RWPE2 (cell line): ENCODE results near the gene CRISPLD2.

Experiments used
- ATAC-seq: fragments of 200-7000 bp; cut with Tn5 transposase; 3 replicates; pipeline ENCODE4 v1.9.1; 2021; ENCODE audit warnings: low read depth
- DNase-seq: peaks from one replicate; pipeline ENCODE4 v3.0.0-alpha.2; 2020; ENCODE audit warnings: low spot score
- H3K27ac ChIP-seq: fragments of 450-650 bp; 2 replicates; pipeline ENCODE4 v1.5.1; 2017; ENCODE audit warnings: mild to moderate bottlenecking; ENCODE audit not compliant: poor library complexity, severe bottlenecking
- H3K27me3 ChIP-seq: fragments of 250-450 bp; sonication (Bioruptor Pico); 2 replicates; pipeline ENCODE4 v1.5.1; 2021; ENCODE audit warnings: mild to moderate bottlenecking, moderate library complexity; ENCODE audit not compliant: insufficient read depth, poor library complexity, severe bottlenecking
- H3K36me3 ChIP-seq: fragments of 250-450 bp; sonication (Bioruptor Pico); 2 replicates; pipeline ENCODE4 v1.5.1; 2020; ENCODE audit warnings: low read depth, mild to moderate bottlenecking, moderate library complexity
- H3K4me1 ChIP-seq: fragments of 250-450 bp; sonication (Bioruptor Pico); 2 replicates; pipeline ENCODE4 v1.5.1; 2021; ENCODE audit warnings: mild to moderate bottlenecking, moderate library complexity; ENCODE audit not compliant: insufficient read depth, poor library complexity, severe bottlenecking
- H3K4me3 ChIP-seq: fragments of 250-450 bp; sonication (Bioruptor Pico); 2 replicates; pipeline ENCODE4 v1.5.1; 2021; ENCODE audit warnings: mild to moderate bottlenecking, moderate library complexity; ENCODE audit not compliant: severe bottlenecking
- H3K9me3 ChIP-seq: fragments of 250-450 bp; sonication (Bioruptor Pico); 2 replicates; pipeline ENCODE4 v1.5.1; 2021; ENCODE audit warnings: mild to moderate bottlenecking, moderate library complexity; ENCODE audit not compliant: severe bottlenecking
- CTCF ChIP-seq: fragments of 450-650 bp; IDR thresholded peaks from one replicate; pipeline ENCODE4 v1.5.1; 2017; ENCODE audit warnings: mild to moderate bottlenecking, moderate library complexity; ENCODE audit not compliant: poor library complexity, severe bottlenecking

Gene CRISPLD2

GRCh38 chr16:84816023-84816422 is 3.8 kb upstream of the CRISPLD2 start:
- DNase-seq (no peak), ATAC-seq (no peak)
- Histone ChIP-seq H3K27me3 (peaks cover 6% of the 10 kb centered on the region), H3K9me3 (no peaks in the 10 kb centered on the region), H3K27ac (no peak overlapping the region), H3K4me1 (peaks cover 4% of the 10 kb centered on the region), H3K4me3 (no peak overlapping the region), H3K36me3 (no peaks in the 10 kb centered on the region)
- no peak for TF ChIP-seq CTCF

- H3K27me3 ChIP-seq = peaks cover 6% of the 10 kb centered on the region
- H3K4me1 ChIP-seq = peaks cover 4% of the 10 kb centered on the region
- DNase-seq (no peak), ATAC-seq (no peak)
- TF ChIP-seq CTCF = no peak
- no peak overlapping the region for H3K27ac ChIP-seq
- H3K9me3 ChIP-seq = no peaks in the 10 kb centered on the region
- H3K36me3 ChIP-seq = no peaks in the 10 kb centered on the region
- H3K4me3 ChIP-seq = no peak overlapping the region
These were observed 3.3 kb upstream of the CRISPLD2 start for GRCh38 chr16:84816485-84816884.

GRCh38 chr16:84817206-84817605 is 2.6 kb upstream of the CRISPLD2 start:
- no peak overlapping the region for H3K4me3 ChIP-seq
- H3K9me3 ChIP-seq = no peaks in the 10 kb centered on the region
- TF ChIP-seq CTCF = no peak
- H3K36me3 ChIP-seq = no peaks in the 10 kb centered on the region
- peaks cover 6% of the 10 kb centered on the region for H3K27me3 ChIP-seq
- H3K27ac ChIP-seq = no peak overlapping the region
- H3K4me1 ChIP-seq = peaks cover 4% of the 10 kb centered on the region
- DNase-seq (no peak), ATAC-seq (no peak)

- TF ChIP-seq CTCF = no peak
- Histone ChIP-seq H3K36me3 (no peaks in the 10 kb centered on the region), H3K27me3 (peaks cover 6% of the 10 kb centered on the region), H3K4me3 (no peak overlapping the region), H3K4me1 (peaks cover 4% of the 10 kb centered on the region), H3K27ac (no peak overlapping the region), H3K9me3 (no peaks in the 10 kb centered on the region)
- DNase-seq (no peak), ATAC-seq (no peak)
These were observed 2.2 kb upstream of the CRISPLD2 start for GRCh38 chr16:84817613-84818012.

GRCh38 chr16:84818133-84818532 is 1.7 kb upstream of the CRISPLD2 start:
- no peaks in the 10 kb centered on the region for H3K36me3 ChIP-seq
- DNase-seq = no peak
- peaks cover 6% of the 10 kb centered on the region for H3K27me3 ChIP-seq
- no peak overlapping the region for H3K4me3 ChIP-seq
- ATAC-seq = no peak
- H3K9me3 ChIP-seq = no peaks in the 10 kb centered on the region
- H3K27ac ChIP-seq = no peak overlapping the region
- peaks cover 4% of the 10 kb centered on the region for H3K4me1 ChIP-seq
- no peak for TF ChIP-seq CTCF
